SU-DHL-6 (cell line): Measurements from ENCODE around the gene B3GNT8.

Experiments
- H2AFZ ChIP-seq: fragments of 200-600 bp; sonication (generic); 2 replicates; pipeline ENCODE4 v1.6.1; 2014; ENCODE audit warnings: low read depth, mild to moderate bottlenecking, moderate library complexity, mixed read lengths, antibody characterized with exemption, low read length; ENCODE audit not compliant: severe bottlenecking
- H3F3A ChIP-seq: fragments of 200-600 bp; shearing (Covaris generic); 2 replicates; pipeline ENCODE4 v1.6.0; 2016; ENCODE audit warnings: antibody characterized with exemption, mild to moderate bottlenecking; ENCODE audit not compliant: insufficient read depth
- H3K27ac ChIP-seq: fragments of 200-600 bp; sonication (generic); 2 replicates; pipeline ENCODE4 v1.5.1; 2016; ENCODE audit warnings: low read depth, mild to moderate bottlenecking, low read length, moderate library complexity, mixed read lengths
- H3K27me3 ChIP-seq: fragments of 200-600 bp; sonication (generic), shearing (Covaris generic); 2 replicates; pipeline ENCODE4 v1.6.0; 2014; ENCODE audit warnings: mild to moderate bottlenecking, low read length
- H3K36me3 ChIP-seq: fragments of 200-600 bp; sonication (generic); 2 replicates; pipeline ENCODE4 v1.6.1; 2014; ENCODE audit warnings: mild to moderate bottlenecking, low read length, mixed read lengths
- H3K4me2 ChIP-seq: fragments of 300-600, 200-600 bp; shearing (Covaris generic), sonication (generic); 2 replicates; pipeline ENCODE4 v1.6.0; 2014; ENCODE audit warnings: low read length, low read depth, mild to moderate bottlenecking; ENCODE audit not compliant: poor library complexity, severe bottlenecking
- H3K4me3 ChIP-seq: fragments of 200-600 bp; sonication (generic); 2 replicates; pipeline ENCODE4 v1.5.1; 2014; ENCODE audit warnings: antibody characterized with exemption, low read length, mild to moderate bottlenecking, mixed read lengths; ENCODE audit not compliant: insufficient read depth, poor library complexity, severe bottlenecking
- H3K79me2 ChIP-seq: fragments of 200-600 bp; sonication (generic); 2 replicates; pipeline ENCODE4 v1.6.1; 2014; ENCODE audit warnings: mild to moderate bottlenecking, low read length, moderate library complexity; ENCODE audit not compliant: insufficient read depth
- H3K9ac ChIP-seq: fragments of 200-600 bp; sonication (generic); 2 replicates; pipeline ENCODE4 v1.7.0; 2014; ENCODE audit warnings: mild to moderate bottlenecking, low read length
- H3K9me2 ChIP-seq: fragments of 200-600 bp; sonication (generic); replicated peaks from 2 replicates; pipeline ENCODE4 v1.6.1; 2014; ENCODE audit warnings: low read length; ENCODE audit not compliant: insufficient read depth
- H3K9me3 ChIP-seq: fragments of 200-600 bp; sonication (generic); 2 replicates; pipeline ENCODE4 v1.6.1; 2014; ENCODE audit warnings: low read length, mixed read lengths; ENCODE audit not compliant: insufficient read depth
- H4K20me1 ChIP-seq: fragments of 200-600 bp; sonication (generic); 2 replicates; pipeline ENCODE4 v1.6.1; 2014; ENCODE audit warnings: low read depth, mild to moderate bottlenecking, antibody characterized with exemption, low read length, moderate library complexity, mixed read lengths
- CTCF ChIP-seq: fragments of 200-600 bp; sonication (generic); IDR thresholded peaks from one replicate; pipeline ENCODE4 v1.5.1; 2017; ENCODE audit warnings: antibody characterized with exemption, mild to moderate bottlenecking, low read length, moderate library complexity; ENCODE audit not compliant: insufficient read depth, poor library complexity, severe bottlenecking
- EZH2phosphoT487 ChIP-seq: fragments of 200-600 bp; sonication (generic), shearing (Covaris generic); conservative IDR thresholded peaks from 2 replicates; pipeline ENCODE4 v1.6.1; 2018; ENCODE audit warnings: mild to moderate bottlenecking, antibody characterized with exemption, low read length, moderate library complexity, mixed read lengths

The B3GNT8 gene

GRCh38 chr19:41426116-41426841, 895 bp downstream of the B3GNT8 start:
- H3K27me3 ChIP-seq: no peaks in the 10 kb centered on the region
- no peaks in the 10 kb centered on the region for H3K9me2 ChIP-seq
- H3K4me2 ChIP-seq: no peak overlapping the region
- no peak overlapping the region for H3K9ac ChIP-seq
- no peaks in the 10 kb centered on the region for H3F3A ChIP-seq
- no peaks in the 10 kb centered on the region for H3K36me3 ChIP-seq
- no peak for TF ChIP-seq EZH2phosphoT487
- TF ChIP-seq CTCF: no peak
- no peaks in the 10 kb centered on the region for H3K9me3 ChIP-seq
- H3K27ac ChIP-seq: no peak overlapping the region
- H3K79me2 ChIP-seq: no peaks in the 10 kb centered on the region
- H3K4me3 ChIP-seq: no peak overlapping the region
- H4K20me1 ChIP-seq: no peaks in the 10 kb centered on the region
- H2AFZ ChIP-seq: no peak overlapping the region

- no peak overlapping the region for H3K9ac ChIP-seq
These were observed 1.7 kb downstream of the B3GNT8 start for GRCh38 chr19:41425174-41426115.

More at GRCh38 chr19:41425174-41426115, 1.7 kb downstream of the B3GNT8 start:
- Histone ChIP-seq H3K36me3 (no peaks in the 10 kb centered on the region), H3K4me3 (no peak overlapping the region), H2AFZ (no peak overlapping the region), H3K9me2 (no peaks in the 10 kb centered on the region), H3K27me3 (no peaks in the 10 kb centered on the region), H3K9me3 (no peaks in the 10 kb centered on the region), H3F3A (no peaks in the 10 kb centered on the region), H3K27ac (no peak overlapping the region), H4K20me1 (no peaks in the 10 kb centered on the region), H3K4me2 (no peak overlapping the region), H3K79me2 (no peaks in the 10 kb centered on the region)
- TF ChIP-seq CTCF: no peak
- no peak for TF ChIP-seq EZH2phosphoT487
